Effector memory CD4-positive, alpha-beta T cell (primary cell): ENCODE data around the gene TMEM30A.

Experiments used
- DNase-seq, 3 donors: peaks; one replicate each; pipeline ENCODE4 v3.0.0-alpha.2; 2020
- H3K27ac ChIP-seq: 2 replicates; pipeline ENCODE4 v1.7.0; 2013; ENCODE audit warnings: mild to moderate bottlenecking, low read length, moderate library complexity; ENCODE audit not compliant: insufficient read depth, poor library complexity, severe bottlenecking
- H3K27me3 ChIP-seq: replicated peaks from 2 replicates; pipeline ENCODE4 v1.7.0; 2013; ENCODE audit warnings: mild to moderate bottlenecking, low read length; ENCODE audit not compliant: insufficient read depth, control insufficient read depth, poor library complexity, severe bottlenecking
- H3K36me3 ChIP-seq: 2 replicates; pipeline ENCODE4 v1.7.0; 2013; ENCODE audit warnings: mild to moderate bottlenecking, low read length, moderate library complexity; ENCODE audit not compliant: control insufficient read depth, insufficient read depth
- H3K4me1 ChIP-seq: 2 replicates; pipeline ENCODE4 v1.7.0; 2013; ENCODE audit warnings: low read length, mild to moderate bottlenecking; ENCODE audit not compliant: control insufficient read depth, insufficient read depth, poor library complexity, severe bottlenecking
- H3K4me3 ChIP-seq: 2 replicates; pipeline ENCODE4 v1.7.0; 2013; ENCODE audit warnings: low read length, low read depth, mild to moderate bottlenecking; ENCODE audit not compliant: insufficient read depth, poor library complexity, severe bottlenecking
- H3K9me3 ChIP-seq: 2 replicates; pipeline ENCODE4 v1.7.0; 2013; ENCODE audit warnings: mild to moderate bottlenecking, low read length, moderate library complexity; ENCODE audit not compliant: control insufficient read depth
- total RNA-seq, 3 donors: gene quantifications; one replicate each; lab custom pipeline; 2026; lab: John Stamatoyannopoulos, UW

The TMEM30A gene
- 60.4 to 88.9 (median 82.1) reads per million in 3 donors for total RNA-seq

- no peaks in the 10 kb centered on the region for H3K9me3 ChIP-seq
- H3K4me1 ChIP-seq: peaks cover 13% of the 10 kb centered on the region
- DNase-seq: peak; percentile 94 to 96 (median 96)
- no peaks in the 10 kb centered on the region for H3K36me3 ChIP-seq
- H3K4me3 ChIP-seq: peak within 1 kb of the TSS; percentile 83
- H3K27ac ChIP-seq: peak within 1 kb of the TSS; percentile 86
- no peaks in the 10 kb centered on the region for H3K27me3 ChIP-seq
Measured at GRCh38 chr6:75284632-75285282, at the start of gene TMEM30A. Gene TMEM30A (minus strand): TSS chr6:75284792. CDS start chr6:75284638, 154 bp downstream.

GRCh38 chr6:75333676-75334200 lies 49.1 kb upstream of the TMEM30A start:
- Histone ChIP-seq H3K9me3 (no peaks in the 10 kb centered on the region), H3K4me3 (no peak overlapping the region), H3K36me3 (no peaks in the 10 kb centered on the region), H3K27ac (no peak overlapping the region), H3K27me3 (no peaks in the 10 kb centered on the region), H3K4me1 (no peaks in the 10 kb centered on the region)
- no peak for DNase-seq

- Histone ChIP-seq H3K27me3 (no peaks in the 10 kb centered on the region), H3K36me3 (no peaks in the 10 kb centered on the region), H3K4me3 (no peak overlapping the region), H3K4me1 (no peaks in the 10 kb centered on the region), H3K9me3 (no peaks in the 10 kb centered on the region), H3K27ac (no peak overlapping the region)
- DNase-seq: no peak
Measured at GRCh38 chr6:75331151-75331550, 46.6 kb upstream of the TMEM30A start.

- no peaks in the 10 kb centered on the region for H3K27me3 ChIP-seq
- H3K4me1 ChIP-seq: no peaks in the 10 kb centered on the region
- no peaks in the 10 kb centered on the region for H3K9me3 ChIP-seq
- H3K36me3 ChIP-seq: no peaks in the 10 kb centered on the region
- no peak overlapping the region for H3K27ac ChIP-seq
- H3K4me3 ChIP-seq: no peak overlapping the region
- no peak for DNase-seq
Measured at GRCh38 chr6:75329703-75330102, 45.1 kb upstream of the TMEM30A start.

GRCh38 chr6:75327807-75328206 lies 43.2 kb upstream of the TMEM30A start:
- Histone ChIP-seq H3K36me3 (no peaks in the 10 kb centered on the region), H3K4me3 (no peak overlapping the region), H3K27ac (no peak overlapping the region), H3K4me1 (no peaks in the 10 kb centered on the region), H3K9me3 (no peaks in the 10 kb centered on the region), H3K27me3 (no peaks in the 10 kb centered on the region)
- no peak for DNase-seq

GRCh38 chr6:75326557-75327258 lies 42.1 kb upstream of the TMEM30A start:
- Histone ChIP-seq H3K9me3 (no peaks in the 10 kb centered on the region), H3K4me3 (no peak overlapping the region), H3K27me3 (no peaks in the 10 kb centered on the region), H3K4me1 (no peaks in the 10 kb centered on the region), H3K27ac (no peak overlapping the region), H3K36me3 (no peaks in the 10 kb centered on the region)
- no peak for DNase-seq

GRCh38 chr6:75318900-75319299 lies 34.3 kb upstream of the TMEM30A start:
- DNase-seq: no peak
- H3K27ac ChIP-seq: no peak overlapping the region
- no peaks in the 10 kb centered on the region for H3K4me1 ChIP-seq
- H3K4me3 ChIP-seq: no peak overlapping the region
- H3K27me3 ChIP-seq: no peaks in the 10 kb centered on the region
- H3K36me3 ChIP-seq: no peaks in the 10 kb centered on the region
- H3K9me3 ChIP-seq: no peaks in the 10 kb centered on the region

- no peaks in the 10 kb centered on the region for H3K36me3 ChIP-seq
- H3K4me3 ChIP-seq: no peak overlapping the region
Measured at GRCh38 chr6:75317503-75318206, 33.1 kb upstream of the TMEM30A start.

GRCh38 chr6:75315978-75316377 lies 31.4 kb upstream of the TMEM30A start:
- no peak overlapping the region for H3K27ac ChIP-seq
- no peaks in the 10 kb centered on the region for H3K27me3 ChIP-seq
- H3K36me3 ChIP-seq: no peaks in the 10 kb centered on the region
- H3K4me1 ChIP-seq: no peaks in the 10 kb centered on the region
- no peak overlapping the region for H3K4me3 ChIP-seq
- no peaks in the 10 kb centered on the region for H3K9me3 ChIP-seq
- no peak for DNase-seq

More at GRCh38 chr6:75317503-75318206, 33.1 kb upstream of the TMEM30A start:
- no peaks in the 10 kb centered on the region for H3K27me3 ChIP-seq
- no peak for DNase-seq
- H3K27ac ChIP-seq: no peak overlapping the region
- no peaks in the 10 kb centered on the region for H3K9me3 ChIP-seq
- no peaks in the 10 kb centered on the region for H3K4me1 ChIP-seq
